Activated T-cell treated with anti-CD3 and anti-CD28 coated beads, Interleukin-2, amount 50 U/mL, for 48 hours (primary cell): ENCODE data around the gene SLC38A8.

Source experiments
- DNase-seq, 2 experiments: peaks; one replicate each; pipeline ENCODE4 v3.0.0-alpha.2; 2020

Gene SLC38A8

GRCh38 chr16:83994087-83994486, 48.5 kb downstream of the SLC38A8 start:
- no peak for DNase-seq

DNA sequence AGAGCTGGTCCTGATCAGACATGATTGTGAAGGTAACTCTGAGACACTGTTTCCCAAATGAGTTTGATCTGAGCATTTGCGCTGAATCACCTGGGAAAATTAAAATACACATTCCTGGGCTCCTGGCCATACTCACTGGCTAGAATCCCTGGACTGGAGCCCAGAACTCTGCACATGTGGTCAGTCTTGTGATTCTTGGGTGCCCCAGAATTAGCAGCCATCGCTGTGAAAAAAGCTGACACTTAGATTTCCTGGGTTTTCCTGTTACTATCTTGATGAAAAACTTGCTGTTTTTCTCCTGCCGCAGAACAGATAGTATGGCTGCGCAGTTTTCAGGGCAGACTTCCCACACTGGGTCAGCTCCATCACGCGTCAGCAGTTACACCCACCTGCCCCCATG, 50.0 kb downstream of the SLC38A8 start:
- DNase-seq = no peak

DNA sequence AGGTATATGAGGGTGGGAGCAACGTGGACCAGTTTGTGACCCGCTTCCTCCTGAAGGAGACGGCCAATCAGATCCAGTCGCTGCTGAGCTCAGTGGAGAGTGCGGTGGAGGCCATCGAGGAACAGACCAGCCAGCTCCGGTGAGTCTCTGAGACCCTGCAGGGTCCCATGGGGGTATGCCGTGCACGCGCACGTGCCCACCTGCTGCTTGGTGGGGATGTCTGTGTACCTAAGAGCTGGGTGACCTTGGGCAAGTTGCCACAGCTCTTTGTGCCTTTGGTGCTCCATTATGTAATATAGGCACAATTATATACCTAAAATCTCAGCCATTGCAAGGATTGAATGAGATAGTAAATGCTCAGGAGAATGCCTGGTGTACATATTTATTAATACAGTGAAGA, 52.1 kb downstream of the SLC38A8 start:
- DNase-seq = no peak

GRCh38 chr16:83989300-83989699, 53.3 kb downstream of the SLC38A8 start:
- DNase-seq = no peak

- no peak for DNase-seq
Measured at GRCh38 chr16:83983491-83983890, 59.1 kb downstream of the SLC38A8 start.

GRCh38 chr16:83981799-83982198, 60.8 kb downstream of the SLC38A8 start:
- no peak for DNase-seq

DNA sequence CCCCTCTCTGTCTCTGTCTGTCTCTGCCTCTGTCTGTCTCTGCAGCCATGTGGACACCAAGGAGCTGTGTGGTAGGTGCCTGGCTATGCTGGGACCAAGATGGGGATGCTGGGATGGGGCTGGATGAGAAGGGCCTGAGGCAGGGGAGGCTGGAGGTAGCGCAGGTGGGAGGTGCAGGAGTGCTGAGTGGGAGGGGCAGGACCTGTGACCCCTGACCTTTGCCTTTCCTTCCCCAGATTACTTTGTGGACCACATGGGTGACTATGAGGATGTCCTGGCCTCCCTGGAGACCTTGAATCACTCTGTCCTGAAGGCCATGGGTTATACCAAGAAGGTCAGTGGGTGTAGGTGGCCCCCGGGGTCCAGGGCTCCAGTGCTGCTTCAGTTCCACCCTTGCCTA, 61.8 kb downstream of the SLC38A8 start:
- no peak for DNase-seq

DNA sequence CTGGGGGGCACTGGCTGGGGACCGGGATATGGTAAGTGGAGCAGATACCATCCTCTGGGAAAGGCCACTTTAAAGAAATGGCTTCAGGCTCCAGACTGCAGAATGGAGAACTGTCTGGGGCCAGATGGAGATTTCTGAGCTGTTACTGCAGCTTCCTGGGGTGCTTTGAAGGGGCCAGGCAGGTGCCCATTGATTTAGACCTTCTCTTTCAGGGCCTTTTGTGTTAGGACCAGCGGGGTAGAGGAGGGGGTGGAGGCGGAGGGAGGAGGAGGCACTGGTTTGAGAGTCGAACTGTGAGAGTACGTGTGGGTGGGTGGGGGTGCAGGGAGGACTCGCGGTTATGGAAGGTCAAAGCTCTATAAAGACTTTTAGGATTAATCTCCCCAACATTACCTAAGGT, 63.2 kb downstream of the SLC38A8 start:
- no peak for DNase-seq

GRCh38 chr16:83978401-83978904, 64.1 kb downstream of the SLC38A8 start:
- no peak for DNase-seq

GRCh38 chr16:83977056-83977815, 65.4 kb downstream of the SLC38A8 start:
- DNase-seq = no peak

DNA sequence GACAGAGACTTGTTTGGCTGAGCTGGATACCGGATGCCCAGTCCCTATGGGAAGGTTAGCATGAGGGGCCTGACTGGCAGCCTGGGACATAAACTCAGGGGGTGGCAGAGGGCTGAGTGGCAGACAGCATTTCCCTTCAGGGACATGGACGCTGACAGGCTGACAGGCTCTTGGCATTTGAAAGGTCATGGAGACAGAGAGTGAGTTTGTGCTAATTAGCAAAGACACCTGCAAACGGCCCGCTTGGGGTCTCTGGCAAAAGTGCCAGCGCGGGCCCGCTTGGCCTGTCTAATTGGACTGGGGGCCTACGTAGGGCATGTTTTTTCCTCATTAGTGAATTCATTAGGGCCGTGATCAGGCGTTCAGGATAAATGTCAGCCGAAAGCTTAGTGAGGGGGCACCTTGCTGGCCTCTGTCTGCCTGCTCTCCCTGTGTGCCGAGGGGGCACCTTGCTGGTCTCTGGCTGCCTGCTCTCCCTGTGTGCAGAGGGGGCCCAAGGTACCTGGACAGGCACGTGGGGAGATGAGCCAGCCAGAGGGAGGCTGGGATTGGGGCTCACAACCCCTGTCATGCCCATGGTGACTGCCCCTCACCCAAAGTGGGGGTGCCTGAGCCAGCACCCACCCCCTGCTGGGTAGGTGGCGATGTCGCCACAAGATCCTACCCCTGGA, 66.9 kb downstream of the SLC38A8 start:
- no peak for DNase-seq

DNA sequence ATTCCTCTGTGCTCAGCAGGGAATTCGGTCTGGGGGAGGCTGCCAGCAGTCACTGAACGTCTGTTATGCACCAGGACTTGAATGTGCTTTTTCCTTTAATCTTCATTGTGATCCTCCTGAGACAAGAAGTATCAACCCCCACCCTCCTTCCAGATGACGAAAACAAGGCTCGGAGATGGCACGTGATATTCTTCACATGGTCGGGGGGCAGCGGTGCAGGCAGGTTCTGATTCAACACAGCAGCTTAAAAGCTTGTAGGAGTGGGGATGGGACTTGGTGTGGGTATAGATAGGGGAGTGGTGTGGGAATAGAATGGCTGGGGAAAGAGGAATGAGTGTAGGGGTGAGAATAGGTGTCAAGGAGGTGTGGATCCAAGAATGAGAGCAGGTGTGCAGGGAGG, 68.1 kb downstream of the SLC38A8 start:
- DNase-seq = no peak

DNA sequence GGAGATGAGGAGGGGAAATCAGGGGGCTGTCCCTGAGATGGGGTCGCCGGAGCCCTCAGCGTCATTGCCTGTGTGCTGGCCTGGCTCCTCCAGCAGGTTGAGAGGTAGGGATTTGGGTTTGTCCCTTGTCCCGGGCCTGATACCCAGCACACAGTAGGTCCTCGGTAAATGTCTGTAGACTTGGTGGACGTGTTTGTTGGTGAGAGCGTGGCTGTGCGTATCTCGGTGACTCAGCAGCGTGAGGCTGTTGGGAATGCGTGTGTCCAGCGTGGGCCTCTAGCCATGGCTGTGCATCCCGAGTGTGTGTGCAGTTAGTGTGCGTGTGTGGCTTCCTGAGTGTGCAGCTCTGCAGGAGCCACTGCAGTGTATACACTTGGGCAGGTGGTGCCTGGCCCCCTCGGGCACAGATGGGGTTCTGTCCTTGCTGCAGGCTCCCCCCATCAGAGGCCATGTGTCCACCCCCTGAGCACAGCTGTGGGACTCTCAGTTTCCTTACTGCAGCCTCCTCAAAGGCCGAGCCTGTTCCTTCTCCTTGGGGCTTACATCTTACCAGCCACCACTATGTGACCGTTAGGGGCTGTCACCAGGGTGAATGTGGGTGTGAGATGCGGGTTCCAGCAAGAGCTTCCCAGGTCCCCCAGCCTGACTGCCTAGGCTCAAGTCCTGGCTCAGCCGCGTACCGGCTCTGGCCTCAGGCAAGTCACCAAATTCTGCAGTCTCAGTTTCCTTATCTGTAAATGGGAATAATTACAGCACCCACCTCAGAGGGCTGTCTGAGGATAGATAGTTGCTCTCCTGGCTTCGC, 68.8 kb downstream of the SLC38A8 start:
- DNase-seq = no peak

GRCh38 chr16:83973077-83973476, 69.5 kb downstream of the SLC38A8 start:
- DNase-seq = no peak

DNA sequence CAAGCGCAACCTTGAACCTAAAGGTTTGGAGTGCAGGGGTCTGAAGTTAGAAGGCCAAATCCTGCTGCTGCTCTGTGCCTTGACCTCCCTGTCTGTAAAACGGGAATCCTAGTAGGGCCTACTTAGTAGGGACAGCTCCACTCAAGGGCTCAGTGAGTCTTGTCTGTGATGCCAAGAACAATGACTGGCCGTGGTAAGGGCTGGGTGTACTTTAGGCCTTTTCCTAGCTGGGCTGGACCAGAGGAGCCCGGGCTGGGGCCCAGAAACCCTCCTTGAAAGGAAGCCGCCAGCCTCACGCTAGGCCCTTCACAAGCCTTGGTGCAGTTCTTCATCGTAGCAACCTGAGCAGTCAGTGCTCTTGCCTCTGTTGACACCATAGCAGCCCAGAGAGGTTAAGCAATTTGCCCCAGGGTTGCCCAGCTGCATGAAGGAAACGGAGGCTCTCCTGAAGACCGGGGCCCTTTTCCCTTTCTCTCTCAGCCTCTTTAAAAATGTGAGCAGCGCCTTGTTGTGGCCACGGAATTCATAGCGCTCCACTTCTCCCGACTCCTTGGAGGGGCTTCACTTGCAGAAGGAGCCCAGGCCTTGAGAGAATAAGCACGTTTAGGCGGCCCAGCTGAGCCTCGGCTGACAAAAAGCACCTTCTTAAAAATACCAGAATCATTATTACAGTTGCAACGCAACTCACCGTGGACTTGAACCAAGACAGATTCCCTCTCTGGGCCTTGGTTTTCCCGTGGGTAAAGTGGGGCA, 70.2 kb downstream of the SLC38A8 start:
- no peak for DNase-seq

DNA sequence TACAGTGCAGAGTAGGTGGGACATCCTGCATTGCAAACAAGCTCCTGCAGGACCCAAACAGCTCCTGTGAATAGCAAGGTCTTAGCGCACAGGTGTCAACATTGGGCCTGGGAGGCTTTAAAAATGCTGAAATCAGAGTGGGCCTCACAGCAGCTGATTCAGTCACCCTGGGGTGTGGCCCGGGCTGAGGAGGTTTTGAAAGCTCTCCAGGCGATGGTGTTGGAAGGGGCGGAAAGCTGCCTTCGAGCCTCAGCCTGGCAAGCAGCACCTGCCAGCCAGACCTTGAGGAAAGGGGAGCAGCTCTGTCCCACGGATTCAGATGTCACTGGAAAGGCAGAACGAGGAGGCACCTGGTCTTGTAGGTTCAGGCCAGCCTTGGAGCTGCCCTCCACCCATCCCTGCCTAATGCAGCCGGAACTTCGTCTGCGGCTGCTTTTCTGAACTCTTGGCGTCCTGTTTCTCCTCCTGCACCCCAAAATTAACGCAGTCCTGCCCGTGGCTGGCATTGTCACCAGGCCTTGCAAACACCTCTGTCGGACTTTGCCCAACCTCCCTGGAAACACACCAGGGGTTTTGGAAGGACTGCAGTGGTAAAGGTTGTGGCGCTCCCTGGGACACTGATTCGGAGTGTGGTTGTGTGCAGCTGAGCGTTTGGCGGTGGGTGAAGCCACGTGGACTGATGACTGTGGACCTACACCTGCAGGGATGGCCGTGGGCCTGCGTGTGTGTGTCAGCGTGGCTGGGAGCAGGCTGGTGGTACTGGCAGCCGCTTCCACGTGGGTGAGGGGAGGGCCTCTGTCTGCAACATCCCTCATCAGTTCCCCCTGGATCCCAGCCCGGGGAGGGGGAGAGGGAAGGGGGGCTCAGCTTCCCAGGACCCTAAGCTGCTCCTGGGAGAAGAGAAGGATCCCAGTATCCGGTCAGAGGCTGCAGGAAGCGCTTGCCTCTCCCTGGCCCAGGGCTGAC, 71.1 kb downstream of the SLC38A8 start:
- no peak for DNase-seq

DNA sequence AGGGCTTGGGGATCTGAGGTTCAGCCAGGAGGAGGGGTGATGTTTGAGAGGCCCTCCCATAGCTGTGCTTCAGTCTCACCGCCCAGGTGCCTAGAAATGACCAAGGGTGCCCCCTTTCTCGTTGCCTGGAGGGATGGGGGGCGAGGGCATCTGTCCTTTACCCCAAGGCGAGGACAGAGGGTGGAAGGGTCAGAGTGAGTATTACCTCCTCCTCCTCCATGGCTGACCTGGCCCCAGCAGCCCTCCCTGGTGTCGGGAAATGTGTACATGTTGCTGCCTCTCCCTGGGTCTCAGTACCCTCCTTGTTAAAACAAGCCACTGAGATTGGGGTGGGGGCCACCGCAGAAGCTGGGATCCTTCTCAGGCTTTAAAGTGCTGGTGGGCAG, 72.2 kb downstream of the SLC38A8 start:
- DNase-seq = no peak

GRCh38 chr16:83969771-83970429, 72.7 kb downstream of the SLC38A8 start:
- DNase-seq = no peak

- no peak for DNase-seq
Measured at GRCh38 chr16:83968891-83969649, 73.5 kb downstream of the SLC38A8 start.

DNA sequence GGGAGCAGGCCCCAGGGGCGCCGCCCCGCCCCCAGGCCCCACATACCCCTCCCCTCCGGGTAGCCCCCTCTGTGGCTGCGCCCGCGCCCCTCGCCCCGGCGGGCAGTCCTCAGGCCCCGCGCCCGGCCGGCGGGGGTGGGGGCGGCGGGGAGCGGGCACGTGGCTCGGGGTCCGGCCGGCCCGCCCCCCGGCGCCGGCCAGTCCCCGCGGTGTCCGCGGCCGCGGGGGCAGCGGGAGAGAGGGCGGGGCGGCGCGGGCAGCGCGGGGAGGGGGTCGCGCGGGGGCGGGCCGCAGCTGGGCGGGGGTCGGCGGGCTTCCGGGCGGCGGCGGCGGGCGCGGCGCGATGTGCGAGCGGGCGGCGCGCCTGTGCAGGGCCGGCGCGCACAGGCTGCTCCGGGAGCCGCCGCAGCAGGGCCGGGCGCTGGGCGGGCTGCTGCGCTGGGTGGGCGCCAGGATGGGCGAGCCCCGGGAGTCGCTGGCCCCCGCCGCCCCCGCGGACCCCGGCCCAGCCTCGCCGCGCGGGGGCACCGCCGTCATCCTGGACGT, 74.2 kb downstream of the SLC38A8 start:
- DNase-seq = no peak
